ENCODE data around the gene PLPP6. TPM values are rescaled to one million over a fixed set of nuclear protein-coding genes. Genes with fewer than 3 reads are reported as not detected.

Gene PLPP6
- total and polyA plus RNA-seq, 10 donors: 4.5 to 11.6 (median 6.8) TPM

- intact Hi-C loops (cut with DNase I; ENCODE audit: low total_unique reads): no loop called here
- no peaks in the 10 kb centered on the region for H3K27me3 ChIP-seq (replicated peaks in 1 of 7)
- TF ChIP-seq CTCF (IDR thresholded peaks at IDR 0.05 in 8 of 11, conservative IDR thresholded peaks at IDR 0.05 in 3 of 11): no peak
- no peak for TF ChIP-seq POLR2AphosphoS5 (IDR thresholded peaks at IDR 0.05)
- TF ChIP-seq POLR2A (IDR thresholded peaks at IDR 0.05): no peak
- H3K36me3 ChIP-seq: no peaks in the 10 kb centered on the region
- 65 to 100% (median 94%) methylated on average over 3 of the region's 3 CpGs for WGBS, 5 donors
- H3K27ac ChIP-seq: no peak overlapping the region
- no peak for DNase-seq
- H3K9me3 ChIP-seq: no peaks in the 10 kb centered on the region
- H3K4me3 ChIP-seq: no peak overlapping the region
- H3K4me1 ChIP-seq: peaks cover 9 to 39% (median 24%) of the 10 kb centered on the region in 6 donors
Observed at GRCh38 chr9:4677392-4677791, 15.3 kb downstream of the PLPP6 start.

GRCh38 chr9:4678679-4679267, 16.7 kb downstream of the PLPP6 start:
- TF ChIP-seq POLR2AphosphoS5 (IDR thresholded peaks at IDR 0.05): no peak
- TF ChIP-seq POLR2A (IDR thresholded peaks at IDR 0.05): no peak
- no peak for TF ChIP-seq CTCF (IDR thresholded peaks at IDR 0.05 in 8 of 11, conservative IDR thresholded peaks at IDR 0.05 in 3 of 11)
- intact Hi-C loops (cut with DNase I; ENCODE audit: low total_unique reads): no loop called here

GRCh38 chr9:4679268-4680172, 17.4 kb downstream of the PLPP6 start, which contains the start of gene CDC37L1:
CDC37L1 (plus strand) TSS chr9:4679569; CDS start chr9:4679768, 199 bp downstream.
- Histone ChIP-seq H3K36me3 (peaks cover 0 to under 1% (median 0%) of the 10 kb centered on the region in 6 donors), H3K27me3 (replicated peaks in 1 of 7) (no peaks in the 10 kb centered on the region), H3K4me1 (peaks cover 9 to 51% (median 26%) of the 10 kb centered on the region in 6 donors), H3K9me3 (no peaks in the 10 kb centered on the region), H3K27ac (peak within 1 kb of the TSS; percentile 95 to 99 (median 98)), H3K4me3 (peak within 1 kb of the TSS; percentile 57 to 87 (median 70))
- peak; percentile 100 for DNase-seq
- TF ChIP-seq POLR2AphosphoS5 (IDR thresholded peaks at IDR 0.05) (peak; percentile 99), CTCF (IDR thresholded peaks at IDR 0.05 in 8 of 11, conservative IDR thresholded peaks at IDR 0.05 in 3 of 11) (peak; percentile 76 to 98 (median 92)), POLR2A (IDR thresholded peaks at IDR 0.05) (peak; percentile 80 to 94 (median 90))
- WGBS, 5 donors: 0 to 1% (median 0%) methylated on average over 56 to 66 of the region's 66 CpGs
- intact Hi-C loops (cut with DNase I; ENCODE audit: low total_unique reads): loop anchor here (5.0 kb wide), 1 partner anchor 53 kb away; no protein-coding TSS in a partner anchor

More at GRCh38 chr9:4678679-4679267, 16.7 kb downstream of the PLPP6 start:
- H3K27me3 ChIP-seq (replicated peaks in 1 of 7): no peaks in the 10 kb centered on the region
- H3K36me3 ChIP-seq: no peaks in the 10 kb centered on the region
- H3K4me3 ChIP-seq: peak overlapping the region; percentile 57 to 87 (median 70)
- peak overlapping the region; percentile 95 to 99 (median 98) for H3K27ac ChIP-seq
- H3K9me3 ChIP-seq: no peaks in the 10 kb centered on the region
- H3K4me1 ChIP-seq: peaks cover 9 to 49% (median 26%) of the 10 kb centered on the region in 6 donors
- no peak for DNase-seq
- WGBS, 5 donors: 1% methylated on average over 16 of the region's 16 CpGs

All from spleen (tissue), 11 donors.